ENCODE data around the gene SMOC2.

The SMOC2 gene

GRCh38 chr6:168410035-168410434 is 30.9 kb upstream of the SMOC2 start:
- Histone ChIP-seq H3K9me3 (ENCODE audit: low read length) (no peaks in the 10 kb centered on the region), H3K27ac (ENCODE audit: low read depth, low read length) (no peak overlapping the region), H3K9ac (ENCODE audit: low read length) (no peak overlapping the region), H3K27me3 (ENCODE audit: control insufficient read depth in 1 of 2, insufficient read depth in 2 of 2, low read length in 2 of 2) (no peaks in the 10 kb centered on the region), H3K36me3 (ENCODE audit: insufficient read depth, low read length) (no peaks in the 10 kb centered on the region), H3K4me1 (ENCODE audit: insufficient read depth, low read length) (no peaks in the 10 kb centered on the region), H3K4me3 (ENCODE audit: low read depth in 1 of 2, low read length in 2 of 2) (no peak overlapping the region)

- Histone ChIP-seq H3K27ac (ENCODE audit: low read depth, low read length) (no peak overlapping the region), H3K36me3 (ENCODE audit: insufficient read depth, low read length) (no peaks in the 10 kb centered on the region), H3K9me3 (ENCODE audit: low read length) (no peaks in the 10 kb centered on the region), H3K4me3 (ENCODE audit: low read depth in 1 of 2, low read length in 2 of 2) (no peak overlapping the region), H3K9ac (ENCODE audit: low read length) (no peak overlapping the region), H3K4me1 (ENCODE audit: insufficient read depth, low read length) (no peaks in the 10 kb centered on the region), H3K27me3 (ENCODE audit: control insufficient read depth in 1 of 2, insufficient read depth in 2 of 2, low read length in 2 of 2) (no peaks in the 10 kb centered on the region)
Observed at GRCh38 chr6:168410554-168411011, 30.4 kb upstream of the SMOC2 start.

- Histone ChIP-seq H3K4me1 (ENCODE audit: insufficient read depth, low read length) (no peaks in the 10 kb centered on the region), H3K9ac (ENCODE audit: low read length) (no peak overlapping the region), H3K9me3 (ENCODE audit: low read length) (no peaks in the 10 kb centered on the region), H3K4me3 (ENCODE audit: low read depth in 1 of 2, low read length in 2 of 2) (no peak overlapping the region), H3K36me3 (ENCODE audit: insufficient read depth, low read length) (no peaks in the 10 kb centered on the region), H3K27me3 (ENCODE audit: control insufficient read depth in 1 of 2, insufficient read depth in 2 of 2, low read length in 2 of 2) (peaks cover 0 to 4% of the 10 kb centered on the region in 2 donors), H3K27ac (ENCODE audit: low read depth, low read length) (no peak overlapping the region)
Observed at GRCh38 chr6:168411130-168411529, 29.9 kb upstream of the SMOC2 start.

DNA sequence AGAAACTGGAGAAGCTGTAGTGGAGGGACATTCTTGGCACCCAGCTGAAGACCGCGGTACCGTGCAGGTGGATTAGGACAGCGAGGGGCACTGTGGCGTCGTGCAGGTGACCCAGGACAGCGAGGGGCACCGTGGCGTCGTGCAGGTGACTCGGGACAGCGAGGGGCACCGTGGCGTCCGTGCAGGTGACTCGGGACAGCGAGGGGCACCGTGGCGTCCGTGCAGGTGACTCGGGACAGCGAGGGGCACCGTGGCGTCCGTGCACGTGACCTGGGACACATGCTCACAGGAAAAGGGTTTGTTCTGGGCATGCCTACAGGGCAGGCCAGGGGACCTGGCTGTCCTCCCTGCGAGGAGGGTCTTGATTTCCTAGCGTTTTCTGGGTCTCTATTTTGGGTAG is 29.2 kb upstream of the SMOC2 start:
- no peak overlapping the region for H3K4me3 ChIP-seq (ENCODE audit: low read depth in 1 of 2, low read length in 2 of 2)
- H3K27ac ChIP-seq (ENCODE audit: low read depth, low read length): no peak overlapping the region
- H3K36me3 ChIP-seq (ENCODE audit: insufficient read depth, low read length): no peaks in the 10 kb centered on the region
- H3K9ac ChIP-seq (ENCODE audit: low read length): no peak overlapping the region
- no peaks in the 10 kb centered on the region for H3K9me3 ChIP-seq (ENCODE audit: low read length)
- no peaks in the 10 kb centered on the region for H3K4me1 ChIP-seq (ENCODE audit: insufficient read depth, low read length)
- peaks cover 0 to 4% of the 10 kb centered on the region in 2 donors for H3K27me3 ChIP-seq (ENCODE audit: control insufficient read depth in 1 of 2, insufficient read depth in 2 of 2, low read length in 2 of 2)

DNA sequence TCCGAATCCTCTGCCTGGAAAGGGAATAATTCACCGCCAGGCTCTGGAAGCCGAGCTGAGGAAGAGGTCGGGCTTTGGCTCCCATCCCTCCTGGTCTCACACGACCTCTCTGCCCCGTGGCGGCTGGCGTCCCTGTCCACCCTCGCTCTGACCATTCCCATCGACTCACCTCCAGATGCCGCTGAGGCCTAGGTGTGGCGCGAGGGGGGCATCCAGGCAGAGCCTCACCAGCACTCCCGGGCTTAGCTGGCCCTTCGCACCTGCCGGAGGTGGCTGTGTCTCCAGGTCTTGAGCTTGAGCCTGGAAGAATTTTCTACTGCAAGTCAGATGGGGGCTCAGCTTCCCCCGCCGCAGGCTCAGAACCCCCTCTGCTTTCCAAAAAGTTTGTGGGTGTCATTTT is 28.5 kb upstream of the SMOC2 start:
- Histone ChIP-seq H3K9me3 (ENCODE audit: low read length) (no peaks in the 10 kb centered on the region), H3K27me3 (ENCODE audit: control insufficient read depth in 1 of 2, insufficient read depth in 2 of 2, low read length in 2 of 2) (peaks cover 0 to 4% of the 10 kb centered on the region in 2 donors), H3K4me3 (ENCODE audit: low read depth in 1 of 2, low read length in 2 of 2) (no peak overlapping the region), H3K36me3 (ENCODE audit: insufficient read depth, low read length) (no peaks in the 10 kb centered on the region), H3K9ac (ENCODE audit: low read length) (no peak overlapping the region), H3K4me1 (ENCODE audit: insufficient read depth, low read length) (no peaks in the 10 kb centered on the region), H3K27ac (ENCODE audit: low read depth, low read length) (no peak overlapping the region)

GRCh38 chr6:168413018-168413720 is 27.8 kb upstream of the SMOC2 start:
- Histone ChIP-seq H3K4me3 (ENCODE audit: low read depth in 1 of 2, low read length in 2 of 2) (no peak overlapping the region), H3K9ac (ENCODE audit: low read length) (no peak overlapping the region), H3K9me3 (ENCODE audit: low read length) (no peaks in the 10 kb centered on the region), H3K4me1 (ENCODE audit: insufficient read depth, low read length) (no peaks in the 10 kb centered on the region), H3K27ac (ENCODE audit: low read depth, low read length) (no peak overlapping the region), H3K27me3 (ENCODE audit: control insufficient read depth in 1 of 2, insufficient read depth in 2 of 2, low read length in 2 of 2) (peaks cover 0 to 4% of the 10 kb centered on the region in 2 donors), H3K36me3 (ENCODE audit: insufficient read depth, low read length) (no peaks in the 10 kb centered on the region)

DNA sequence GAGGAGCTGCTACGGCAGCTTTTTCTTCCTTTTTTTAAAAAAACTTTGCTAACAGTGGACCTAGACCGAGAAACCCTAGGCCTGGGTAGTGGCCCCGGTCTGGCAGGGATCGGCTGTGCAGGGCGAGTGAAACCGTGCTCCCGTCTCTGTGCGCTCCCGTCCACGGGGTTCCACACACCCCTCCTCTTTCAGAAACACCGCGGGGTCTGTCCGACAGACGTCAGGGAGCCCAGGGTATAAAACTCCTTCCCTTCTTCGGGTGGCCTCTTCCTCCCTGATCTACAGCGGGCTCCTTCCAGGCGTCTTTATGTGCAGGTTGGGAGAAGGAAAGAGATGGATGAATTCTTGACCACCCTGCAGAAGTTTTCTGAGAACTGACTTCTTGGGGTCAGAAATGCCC is 27.1 kb upstream of the SMOC2 start:
- H3K4me3 ChIP-seq (ENCODE audit: low read depth in 1 of 2, low read length in 2 of 2): no peak overlapping the region
- no peak overlapping the region for H3K27ac ChIP-seq (ENCODE audit: low read depth, low read length)
- peaks cover 0 to 4% of the 10 kb centered on the region in 2 donors for H3K27me3 ChIP-seq (ENCODE audit: control insufficient read depth in 1 of 2, insufficient read depth in 2 of 2, low read length in 2 of 2)
- no peaks in the 10 kb centered on the region for H3K9me3 ChIP-seq (ENCODE audit: low read length)
- H3K4me1 ChIP-seq (ENCODE audit: insufficient read depth, low read length): no peaks in the 10 kb centered on the region
- H3K36me3 ChIP-seq (ENCODE audit: insufficient read depth, low read length): no peaks in the 10 kb centered on the region
- no peak overlapping the region for H3K9ac ChIP-seq (ENCODE audit: low read length)

- H3K27me3 ChIP-seq (ENCODE audit: control insufficient read depth in 1 of 2, insufficient read depth in 2 of 2, low read length in 2 of 2): peaks cover 0 to 4% of the 10 kb centered on the region in 2 donors
Observed at GRCh38 chr6:168414336-168415097, 26.5 kb upstream of the SMOC2 start.

GRCh38 chr6:168415098-168415992 is 25.6 kb upstream of the SMOC2 start:
- Histone ChIP-seq H3K9me3 (ENCODE audit: low read length) (no peaks in the 10 kb centered on the region), H3K4me1 (ENCODE audit: insufficient read depth, low read length) (no peaks in the 10 kb centered on the region), H3K4me3 (ENCODE audit: low read depth in 1 of 2, low read length in 2 of 2) (no peak overlapping the region), H3K27ac (ENCODE audit: low read depth, low read length) (no peak overlapping the region), H3K27me3 (ENCODE audit: control insufficient read depth in 1 of 2, insufficient read depth in 2 of 2, low read length in 2 of 2) (peaks cover 0 to 4% of the 10 kb centered on the region in 2 donors), H3K9ac (ENCODE audit: low read length) (no peak overlapping the region), H3K36me3 (ENCODE audit: insufficient read depth, low read length) (no peaks in the 10 kb centered on the region)

More at GRCh38 chr6:168414336-168415097, 26.5 kb upstream of the SMOC2 start:
- H3K9ac ChIP-seq (ENCODE audit: low read length): no peak overlapping the region
- no peak overlapping the region for H3K4me3 ChIP-seq (ENCODE audit: low read depth in 1 of 2, low read length in 2 of 2)
- H3K4me1 ChIP-seq (ENCODE audit: insufficient read depth, low read length): no peaks in the 10 kb centered on the region
- no peaks in the 10 kb centered on the region for H3K36me3 ChIP-seq (ENCODE audit: insufficient read depth, low read length)
- H3K27ac ChIP-seq (ENCODE audit: low read depth, low read length): no peak overlapping the region
- H3K9me3 ChIP-seq (ENCODE audit: low read length): no peaks in the 10 kb centered on the region

GRCh38 chr6:168415993-168416530 is 24.9 kb upstream of the SMOC2 start:
- Histone ChIP-seq H3K9me3 (ENCODE audit: low read length) (no peaks in the 10 kb centered on the region), H3K4me3 (ENCODE audit: low read depth in 1 of 2, low read length in 2 of 2) (no peak overlapping the region), H3K9ac (ENCODE audit: low read length) (no peak overlapping the region), H3K27me3 (ENCODE audit: control insufficient read depth in 1 of 2, insufficient read depth in 2 of 2, low read length in 2 of 2) (peaks cover 0 to 4% of the 10 kb centered on the region in 2 donors), H3K27ac (ENCODE audit: low read depth, low read length) (no peak overlapping the region), H3K4me1 (ENCODE audit: insufficient read depth, low read length) (no peaks in the 10 kb centered on the region), H3K36me3 (ENCODE audit: insufficient read depth, low read length) (no peaks in the 10 kb centered on the region)

GRCh38 chr6:168416531-168416930 is 24.5 kb upstream of the SMOC2 start:
- Histone ChIP-seq H3K9me3 (ENCODE audit: low read length) (no peaks in the 10 kb centered on the region), H3K27ac (ENCODE audit: low read depth, low read length) (no peak overlapping the region), H3K4me1 (ENCODE audit: insufficient read depth, low read length) (no peaks in the 10 kb centered on the region), H3K4me3 (ENCODE audit: low read depth in 1 of 2, low read length in 2 of 2) (no peak overlapping the region), H3K36me3 (ENCODE audit: insufficient read depth, low read length) (no peaks in the 10 kb centered on the region), H3K9ac (ENCODE audit: low read length) (no peak overlapping the region), H3K27me3 (ENCODE audit: control insufficient read depth in 1 of 2, insufficient read depth in 2 of 2, low read length in 2 of 2) (peaks cover 0 to 4% of the 10 kb centered on the region in 2 donors)
